Ishikawa (cell line): ENCODE results near the gene FTO.

ENCODE experiments used
- CEBPB ChIP-seq: IDR thresholded peaks from 2 replicates; pipeline ENCODE4 v1.6.1; 2012
- CREB1 ChIP-seq: IDR thresholded peaks from 2 replicates; pipeline ENCODE4 v1.6.1; 2012; ENCODE audit warnings: low read depth
- EGR1 ChIP-seq: IDR thresholded peaks from 2 replicates; pipeline ENCODE4 v1.6.1; 2012
- EP300 ChIP-seq: IDR thresholded peaks from 2 replicates; pipeline ENCODE4 v1.6.1; 2012; ENCODE audit warnings: borderline replicate concordance
- FOXM1 ChIP-seq: IDR thresholded peaks from 2 replicates; pipeline ENCODE4 v1.6.1; 2012; ENCODE audit warnings: low read depth, borderline replicate concordance
- MAX ChIP-seq: IDR thresholded peaks from 2 replicates; pipeline ENCODE4 v1.6.1; 2012
- NFIC ChIP-seq: IDR thresholded peaks from 2 replicates; pipeline ENCODE4 v1.6.1; 2012
- RAD21 ChIP-seq: IDR thresholded peaks from 2 replicates; pipeline ENCODE4 v1.6.1; 2012; ENCODE audit warnings: low read depth
- REST ChIP-seq: IDR thresholded peaks from 2 replicates; pipeline ENCODE4 v1.6.1; 2012; ENCODE audit warnings: low read depth, mild to moderate bottlenecking
- TAF1 ChIP-seq: IDR thresholded peaks from 2 replicates; pipeline ENCODE4 v1.6.1; 2012; ENCODE audit warnings: low read depth, mild to moderate bottlenecking
- TCF12 ChIP-seq: IDR thresholded peaks from 2 replicates; pipeline ENCODE4 v1.6.1; 2012; ENCODE audit warnings: low read depth
- TEAD4 ChIP-seq: IDR thresholded peaks from 2 replicates; pipeline ENCODE4 v1.6.1; 2012
- USF1 ChIP-seq: IDR thresholded peaks from 2 replicates; pipeline ENCODE4 v1.6.1; 2012
- YY1 ChIP-seq: IDR thresholded peaks from 2 replicates; pipeline ENCODE4 v1.6.1; 2012; ENCODE audit warnings: low read depth
- ZBTB7A ChIP-seq: IDR thresholded peaks from 2 replicates; pipeline ENCODE4 v1.6.1; 2012; ENCODE audit warnings: low read depth

Gene FTO

GRCh38 chr16:54177052-54177861 lies 473.3 kb downstream of the FTO start:
- TF ChIP-seq USF1 (no peak), TCF12 (no peak), EP300 (no peak), FOXM1 (no peak), TEAD4 (no peak), CREB1 (no peak), YY1 (no peak), ZBTB7A (no peak), RAD21 (no peak), TAF1 (no peak), MAX (no peak), CEBPB (no peak), EGR1 (no peak), NFIC (no peak), REST (no peak)

GRCh38 chr16:54177862-54178477 lies 474.0 kb downstream of the FTO start:
- TF ChIP-seq ZBTB7A (no peak), TEAD4 (no peak), TCF12 (no peak), USF1 (no peak), CREB1 (no peak), RAD21 (no peak), REST (no peak), CEBPB (no peak), EGR1 (no peak), YY1 (no peak), MAX (no peak), EP300 (no peak), FOXM1 (no peak), TAF1 (no peak), NFIC (no peak)

GRCh38 chr16:54178478-54178976 lies 474.6 kb downstream of the FTO start:
- TF ChIP-seq RAD21 (no peak), TCF12 (no peak), FOXM1 (no peak), CEBPB (no peak), ZBTB7A (no peak), MAX (no peak), USF1 (no peak), YY1 (no peak), TAF1 (no peak), CREB1 (no peak), NFIC (no peak), TEAD4 (no peak)

- TF ChIP-seq ZBTB7A, result no peak
- TF ChIP-seq EGR1, result no peak
- no peak for TF ChIP-seq CREB1
- TF ChIP-seq RAD21, result no peak
- TF ChIP-seq NFIC, result no peak
- no peak for TF ChIP-seq USF1
- no peak for TF ChIP-seq EP300
- TF ChIP-seq TEAD4, result no peak
- TF ChIP-seq CEBPB, result no peak
These were observed 476.7 kb downstream of the FTO start for GRCh38 chr16:54180421-54181359.
